Neural cell (in vitro differentiated cells): ENCODE measurements around the gene FBXW2.

Source experiments
- EP300 ChIP-seq: fragments of 450-650 bp; conservative IDR thresholded peaks from 2 replicates; pipeline ENCODE4 v1.6.1; 2014; ENCODE audit warnings: antibody characterized with exemption, mild to moderate bottlenecking, moderate library complexity; ENCODE audit not compliant: poor library complexity, severe bottlenecking
- EZH2 ChIP-seq: fragments of 200-600, 300-800 bp; shearing (Covaris generic), sonication (generic); IDR thresholded peaks from 2 replicates; pipeline ENCODE4 v1.6.1; 2014; ENCODE audit warnings: antibody characterized with exemption, low read length, borderline replicate concordance, mild to moderate bottlenecking; ENCODE audit not compliant: insufficient read depth, poor library complexity, severe bottlenecking
- MXI1 ChIP-seq: fragments of 450-650 bp; conservative IDR thresholded peaks from 2 replicates; pipeline ENCODE4 v1.6.1; 2014; ENCODE audit warnings: antibody characterized with exemption, mild to moderate bottlenecking; ENCODE audit not compliant: poor library complexity, severe bottlenecking
- POLR2AphosphoS5 ChIP-seq: IDR thresholded peaks from 2 replicates; pipeline ENCODE4 v1.6.1; 2012
- RAD21 ChIP-seq: fragments of 450-650 bp; conservative IDR thresholded peaks from 2 replicates; pipeline ENCODE4 v1.6.1; 2014; ENCODE audit warnings: antibody characterized with exemption, mild to moderate bottlenecking, moderate library complexity
- SMC3 ChIP-seq: fragments of 450-650 bp; conservative IDR thresholded peaks from 2 replicates; pipeline ENCODE4 v1.6.1; 2014; ENCODE audit warnings: antibody characterized with exemption, mild to moderate bottlenecking, moderate library complexity; ENCODE audit not compliant: poor library complexity
- TAF1 ChIP-seq: IDR thresholded peaks from 2 replicates; pipeline ENCODE4 v1.6.1; 2012; ENCODE audit warnings: low read depth
- TF ChIP-seq, protein P1 (sequence below): fragments of 450-650 bp; IDR thresholded peaks from 2 replicates; pipeline ENCODE4 v1.5.1; 2014; ENCODE audit warnings: antibody characterized with exemption, mild to moderate bottlenecking, moderate library complexity; ENCODE audit not compliant: poor library complexity, severe bottlenecking
- TF ChIP-seq, protein P2 (sequence below): IDR thresholded peaks from 2 replicates; pipeline ENCODE4 v1.6.1; 2012; ENCODE audit warnings: borderline replicate concordance

DNA sequence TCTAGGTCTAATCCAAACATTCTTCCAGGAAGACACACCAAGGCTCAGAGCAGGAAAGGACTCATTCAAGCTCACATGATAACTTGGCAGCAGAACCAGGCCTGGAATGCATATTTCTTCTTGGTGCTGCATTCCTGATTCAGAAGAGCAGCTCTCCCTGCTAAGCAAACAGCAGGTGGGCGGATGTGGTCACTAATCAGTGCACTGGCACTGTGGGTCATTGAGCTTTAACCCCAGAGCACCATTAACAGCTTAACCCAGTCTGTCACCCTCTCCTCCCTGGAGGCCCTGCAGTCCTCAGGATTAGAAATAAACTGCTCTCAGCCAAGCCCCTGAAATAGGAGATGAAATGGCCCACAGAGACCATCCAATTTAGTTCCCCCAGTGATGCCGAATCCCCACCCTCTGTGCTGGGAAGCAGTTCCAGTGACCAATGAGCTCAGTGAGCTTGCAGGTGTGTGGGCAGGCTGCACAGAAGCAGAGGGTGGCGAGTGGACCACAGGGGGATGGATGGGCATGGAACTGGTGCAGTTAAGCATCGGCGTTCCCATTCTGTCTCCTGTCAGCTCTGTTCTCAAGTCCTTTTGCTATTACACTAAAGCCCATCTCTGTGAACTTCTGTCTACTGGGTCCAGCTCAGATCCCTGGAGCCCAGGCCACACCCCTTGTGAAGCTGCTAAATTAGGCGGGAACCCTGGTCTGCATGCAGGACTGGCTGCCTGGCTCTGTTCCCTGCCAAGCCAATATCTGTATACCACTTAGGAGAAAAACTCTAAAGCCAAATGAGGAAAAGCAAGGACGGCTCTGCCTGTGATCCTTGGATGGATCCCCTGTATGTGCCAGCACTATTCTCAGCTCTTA, 62.3 kb downstream of the FBXW2 start:
- TF ChIP-seq, protein P1, sequence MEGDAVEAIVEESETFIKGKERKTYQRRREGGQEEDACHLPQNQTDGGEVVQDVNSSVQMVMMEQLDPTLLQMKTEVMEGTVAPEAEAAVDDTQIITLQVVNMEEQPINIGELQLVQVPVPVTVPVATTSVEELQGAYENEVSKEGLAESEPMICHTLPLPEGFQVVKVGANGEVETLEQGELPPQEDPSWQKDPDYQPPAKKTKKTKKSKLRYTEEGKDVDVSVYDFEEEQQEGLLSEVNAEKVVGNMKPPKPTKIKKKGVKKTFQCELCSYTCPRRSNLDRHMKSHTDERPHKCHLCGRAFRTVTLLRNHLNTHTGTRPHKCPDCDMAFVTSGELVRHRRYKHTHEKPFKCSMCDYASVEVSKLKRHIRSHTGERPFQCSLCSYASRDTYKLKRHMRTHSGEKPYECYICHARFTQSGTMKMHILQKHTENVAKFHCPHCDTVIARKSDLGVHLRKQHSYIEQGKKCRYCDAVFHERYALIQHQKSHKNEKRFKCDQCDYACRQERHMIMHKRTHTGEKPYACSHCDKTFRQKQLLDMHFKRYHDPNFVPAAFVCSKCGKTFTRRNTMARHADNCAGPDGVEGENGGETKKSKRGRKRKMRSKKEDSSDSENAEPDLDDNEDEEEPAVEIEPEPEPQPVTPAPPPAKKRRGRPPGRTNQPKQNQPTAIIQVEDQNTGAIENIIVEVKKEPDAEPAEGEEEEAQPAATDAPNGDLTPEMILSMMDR, result no peak
- TF ChIP-seq TAF1 (no peak), EZH2 (no peak), POLR2AphosphoS5 (no peak), RAD21 (no peak), EP300 (no peak), MXI1 (no peak), SMC3 (no peak)
- TF ChIP-seq, protein P2, sequence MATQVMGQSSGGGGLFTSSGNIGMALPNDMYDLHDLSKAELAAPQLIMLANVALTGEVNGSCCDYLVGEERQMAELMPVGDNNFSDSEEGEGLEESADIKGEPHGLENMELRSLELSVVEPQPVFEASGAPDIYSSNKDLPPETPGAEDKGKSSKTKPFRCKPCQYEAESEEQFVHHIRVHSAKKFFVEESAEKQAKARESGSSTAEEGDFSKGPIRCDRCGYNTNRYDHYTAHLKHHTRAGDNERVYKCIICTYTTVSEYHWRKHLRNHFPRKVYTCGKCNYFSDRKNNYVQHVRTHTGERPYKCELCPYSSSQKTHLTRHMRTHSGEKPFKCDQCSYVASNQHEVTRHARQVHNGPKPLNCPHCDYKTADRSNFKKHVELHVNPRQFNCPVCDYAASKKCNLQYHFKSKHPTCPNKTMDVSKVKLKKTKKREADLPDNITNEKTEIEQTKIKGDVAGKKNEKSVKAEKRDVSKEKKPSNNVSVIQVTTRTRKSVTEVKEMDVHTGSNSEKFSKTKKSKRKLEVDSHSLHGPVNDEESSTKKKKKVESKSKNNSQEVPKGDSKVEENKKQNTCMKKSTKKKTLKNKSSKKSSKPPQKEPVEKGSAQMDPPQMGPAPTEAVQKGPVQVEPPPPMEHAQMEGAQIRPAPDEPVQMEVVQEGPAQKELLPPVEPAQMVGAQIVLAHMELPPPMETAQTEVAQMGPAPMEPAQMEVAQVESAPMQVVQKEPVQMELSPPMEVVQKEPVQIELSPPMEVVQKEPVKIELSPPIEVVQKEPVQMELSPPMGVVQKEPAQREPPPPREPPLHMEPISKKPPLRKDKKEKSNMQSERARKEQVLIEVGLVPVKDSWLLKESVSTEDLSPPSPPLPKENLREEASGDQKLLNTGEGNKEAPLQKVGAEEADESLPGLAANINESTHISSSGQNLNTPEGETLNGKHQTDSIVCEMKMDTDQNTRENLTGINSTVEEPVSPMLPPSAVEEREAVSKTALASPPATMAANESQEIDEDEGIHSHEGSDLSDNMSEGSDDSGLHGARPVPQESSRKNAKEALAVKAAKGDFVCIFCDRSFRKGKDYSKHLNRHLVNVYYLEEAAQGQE, result no peak
